GM21717 (cell line): Measurements from ENCODE around the gene AP1S2.

Source experiments
- ATAC-seq: cut with Tn5 transposase; IDR thresholded peaks from one replicate; pipeline ENCODE4 v1.9.1; 2021; ENCODE audit warnings: mild to moderate bottlenecking, moderate library complexity; ENCODE audit not compliant: unreplicated experiment

The AP1S2 gene

GRCh38 chrX:15813416-15813815 lies 41.2 kb downstream of the AP1S2 start:
- ATAC-seq, result no peak

DNA sequence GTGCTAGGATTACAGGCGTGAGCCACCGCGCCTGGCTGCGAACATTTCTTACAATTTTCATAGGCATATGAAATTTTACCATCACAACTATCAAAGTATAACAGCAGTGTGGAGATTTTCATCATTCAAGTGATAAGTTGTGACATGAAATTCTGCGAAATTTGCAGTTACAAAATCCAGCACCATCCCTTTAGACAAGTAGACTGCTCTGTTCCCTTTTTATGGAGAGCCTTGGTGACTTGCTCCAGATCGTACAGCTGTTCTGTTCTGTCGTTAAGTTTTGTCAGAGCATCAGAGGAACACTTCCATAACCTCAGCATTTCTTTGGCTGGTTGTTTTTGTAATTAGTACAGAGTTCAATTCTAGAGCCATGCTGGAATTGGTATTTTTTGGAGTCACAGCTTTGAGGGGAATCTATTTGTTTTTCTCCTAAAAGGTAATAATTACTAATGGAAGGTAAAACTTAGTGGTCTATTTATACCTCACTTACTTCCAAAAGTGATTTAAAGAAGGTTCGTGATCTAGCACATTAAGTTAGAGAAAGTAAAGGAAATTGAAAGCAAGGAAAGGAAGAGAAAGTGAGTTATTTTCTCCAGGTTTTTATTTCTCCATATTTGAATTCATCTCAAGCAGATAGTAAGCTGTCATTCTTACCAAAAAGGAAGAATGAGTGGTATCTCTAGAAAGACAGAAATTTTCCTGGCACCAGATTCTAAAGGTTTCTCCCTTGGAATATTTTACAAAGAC lies 42.2 kb downstream of the AP1S2 start:
- no peak for ATAC-seq

- ATAC-seq, result no peak
Measured at GRCh38 chrX:15808254-15808653, 46.4 kb downstream of the AP1S2 start.

- ATAC-seq, result no peak
Measured at GRCh38 chrX:15804563-15804962, 50.0 kb downstream of the AP1S2 start.

GRCh38 chrX:15797707-15798106 lies 56.9 kb downstream of the AP1S2 start:
- ATAC-seq, result no peak

DNA sequence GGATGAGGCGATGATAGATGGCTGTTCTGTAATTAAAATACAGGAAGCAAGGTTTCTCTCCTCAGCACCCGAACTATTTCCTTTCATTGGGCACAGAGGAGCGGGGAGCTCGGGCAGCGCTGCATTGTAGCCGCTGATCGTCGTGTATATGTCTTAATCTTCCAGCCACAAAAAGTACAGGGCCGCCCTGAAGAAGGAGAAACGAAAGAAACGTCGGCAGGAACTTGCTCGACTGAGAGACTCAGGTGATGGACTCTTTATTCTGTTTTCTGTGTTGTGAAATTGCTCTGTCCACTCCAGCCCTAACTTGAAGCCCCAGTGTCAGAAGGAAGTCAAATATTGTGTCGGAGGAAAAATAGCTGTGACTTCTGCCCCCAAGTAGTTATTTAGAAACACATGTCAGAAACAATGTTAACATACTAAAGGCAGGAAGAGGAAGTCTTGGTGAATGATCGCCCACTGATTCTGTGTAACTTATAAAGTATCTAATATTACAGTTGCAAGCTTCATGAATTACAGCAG lies 63.8 kb downstream of the AP1S2 start:
- ATAC-seq, result peak; percentile 21

DNA sequence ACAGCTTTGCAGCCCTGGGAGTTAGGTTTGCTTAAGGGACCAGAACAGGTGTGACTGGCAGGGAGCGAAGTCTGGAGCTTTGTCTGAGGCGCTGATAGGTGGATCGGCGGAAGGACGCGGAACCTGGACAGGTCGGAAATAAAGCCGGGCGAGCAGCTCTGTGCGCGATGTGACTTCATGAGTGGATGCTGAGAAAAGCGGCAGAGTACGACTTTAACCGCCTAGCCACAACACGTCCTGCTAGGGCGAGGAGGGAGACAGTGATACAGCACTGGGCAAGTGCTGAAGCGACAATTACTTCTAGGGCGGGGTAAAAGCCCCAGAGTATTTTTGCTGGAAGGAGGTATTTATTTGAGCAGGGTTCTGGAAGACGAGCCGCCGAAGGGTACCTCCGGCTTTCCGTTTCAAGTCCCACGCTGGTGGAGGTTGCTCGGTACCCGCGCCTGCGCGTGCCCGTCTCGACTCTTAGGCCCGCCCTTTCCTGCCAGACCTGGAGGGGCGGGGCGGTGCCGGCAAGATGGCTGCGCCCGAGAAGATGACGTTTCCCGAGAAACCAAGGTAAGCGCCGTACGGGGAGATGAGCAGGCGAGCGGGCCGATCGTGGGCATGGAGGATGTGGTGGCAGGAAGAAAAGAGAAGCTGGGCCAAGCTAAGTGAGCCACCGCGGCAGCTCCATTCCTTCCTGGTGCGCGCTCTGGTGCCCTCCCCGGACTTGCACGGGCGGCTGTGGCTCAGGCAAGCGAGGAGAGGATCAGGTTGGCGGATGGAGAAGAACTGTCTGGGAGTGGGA lies 64.4 kb downstream of the AP1S2 start, which contains the start of gene ZRSR2:
TSS of gene ZRSR2 (plus strand) at position 506 of the 790 bp plus-strand sequence. CDS start at position 518, 12 bp downstream.
- ATAC-seq, result peak; percentile 96

- ATAC-seq, result no peak
Measured at GRCh38 chrX:15786915-15787314, 67.7 kb downstream of the AP1S2 start.

DNA sequence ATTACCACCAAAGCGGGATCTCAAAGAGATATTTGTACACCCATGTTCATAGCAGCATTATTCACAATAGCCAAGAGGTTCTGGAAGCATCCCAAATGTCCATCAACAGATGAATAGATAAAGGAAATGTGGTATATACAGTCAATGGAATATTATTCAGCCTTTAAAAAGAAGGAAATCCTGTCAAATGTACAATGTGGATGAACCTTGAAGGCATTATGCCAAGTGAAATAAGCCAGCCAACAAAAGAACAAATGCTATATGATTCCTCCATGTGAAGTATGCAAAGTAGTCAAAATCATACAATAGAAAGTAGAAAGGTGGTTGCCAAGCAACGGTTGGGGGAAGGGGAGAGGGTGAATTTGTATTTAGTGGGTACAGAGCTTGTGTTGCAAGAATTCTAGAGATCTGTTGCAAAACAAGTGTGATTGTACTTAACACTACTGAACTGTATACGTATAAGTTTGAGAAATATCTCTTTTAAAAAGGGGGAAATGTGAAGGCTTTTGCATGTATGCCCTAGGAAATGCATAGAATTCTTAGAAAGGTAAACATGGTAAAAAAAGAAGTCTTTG lies 69.3 kb downstream of the AP1S2 start:
- ATAC-seq, result no peak

DNA sequence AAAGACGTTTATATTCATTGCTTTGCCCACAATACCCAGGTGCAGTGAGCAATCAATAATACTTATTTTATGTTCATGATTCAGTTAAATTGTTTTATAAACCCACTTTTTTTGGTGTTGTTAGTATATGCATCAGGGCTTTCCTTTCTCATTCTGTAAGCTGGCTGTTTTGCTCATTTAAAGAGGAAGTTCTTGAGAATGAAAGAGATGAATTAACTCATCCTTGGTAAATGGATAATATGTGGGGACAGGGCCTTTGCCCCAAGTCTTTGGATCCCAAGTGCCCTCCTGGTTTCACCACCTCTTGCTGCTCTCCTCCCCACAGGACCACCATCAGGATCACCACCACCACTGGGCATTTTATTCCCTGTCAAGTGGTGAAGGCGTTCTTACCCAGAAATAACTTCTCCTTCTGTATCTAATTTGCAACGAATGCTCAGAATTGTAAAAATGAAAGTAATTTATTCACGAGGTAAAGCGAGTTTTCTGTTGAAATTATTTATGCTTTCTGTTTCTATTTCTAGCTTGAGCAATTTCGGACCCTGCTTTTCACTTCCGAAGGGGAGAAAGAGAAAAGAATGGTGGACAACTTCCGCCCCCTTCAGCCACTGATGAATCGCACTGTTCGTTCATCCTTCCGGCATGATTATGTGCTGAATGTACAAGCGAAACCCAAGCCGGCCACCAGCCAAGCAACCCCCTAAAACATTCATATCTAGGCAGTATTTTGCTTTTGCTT lies 72.5 kb downstream of the AP1S2 start:
- peak; percentile 88 for ATAC-seq
